Muscle of leg (tissue), 11 donors: ENCODE data around the gene USP15. TPM values are rescaled to one million over a fixed set of nuclear protein-coding genes. Genes with fewer than 3 reads are reported as not detected.

Experiments used
- DNase-seq: peaks from one replicate; pipeline ENCODE4 v3.0.0; 2013
- H3K27ac ChIP-seq: one replicate; pipeline ENCODE4 v1.5.1; 2013; ENCODE audit warnings: mild to moderate bottlenecking, low read length, control low read depth
- H3K27me3 ChIP-seq: one replicate; pipeline ENCODE4 v1.6.1; 2013; ENCODE audit warnings: low read length; ENCODE audit not compliant: control insufficient read depth, insufficient read depth
- H3K36me3 ChIP-seq: one replicate; pipeline ENCODE4 v1.6.1; 2013; ENCODE audit warnings: low read length; ENCODE audit not compliant: control insufficient read depth, insufficient read depth
- H3K4me1 ChIP-seq: one replicate; pipeline ENCODE4 v1.6.1; 2013; ENCODE audit warnings: low read length; ENCODE audit not compliant: control insufficient read depth, insufficient read depth
- H3K4me3 ChIP-seq: one replicate; pipeline ENCODE4 v1.5.1; 2013; ENCODE audit warnings: low read length, control low read depth
- H3K9me3 ChIP-seq: replicated peaks from 2 replicates; pipeline ENCODE4 v1.6.1; 2013; ENCODE audit warnings: low read depth, low read length; ENCODE audit not compliant: control insufficient read depth
- WGBS: methylation state at CpG from one replicate; pipeline ENCODE4 v1.1.5; 2013; ENCODE audit warnings: missing lambda C conversion rate; ENCODE audit not compliant: insufficient coverage; 5-methylcytosine and 5-hydroxymethylcytosine counted together
- polyA plus RNA-seq, 8 donors: library from polyadenylated mRNA; unstranded; fragments of 120-200 nt; gene quantifications; one replicate each; pipeline versions ENCODE4 v1.2.1 to v1.2.3, GENCODE V29; 2013; ENCODE audit warnings: inconsistent platforms in 1 of 8, low replicate concordance in 1 of 8; ENCODE audit not compliant: insufficient read length in 8 of 8, insufficient read depth in 1 of 8
- total RNA-seq: library from RNA; stranded (reverse); fragments of 120-200 nt; gene quantifications from one replicate; pipeline ENCODE4 v1.2.4, GENCODE V29; 2013

The USP15 gene
- total and polyA plus RNA-seq, 9 donors: 27.2 to 50.5 (median 35.1) TPM

GRCh38 chr12:62313727-62314380 lies 53.6 kb downstream of the USP15 start:
- Histone ChIP-seq H3K27me3 (no peaks in the 10 kb centered on the region), H3K36me3 (peaks cover under 1% of the 10 kb centered on the region), H3K4me1 (no peaks in the 10 kb centered on the region), H3K9me3 (no peaks in the 10 kb centered on the region), H3K4me3 (no peak overlapping the region), H3K27ac (no peak overlapping the region)
- no CpG with 5 or more reads among the region's 2 CpGs for whole genome bisulfite sequencing
- DNase-seq: no peak

- no peak for DNase-seq
- H3K36me3 ChIP-seq: peaks cover 4% of the 10 kb centered on the region
- H3K4me1 ChIP-seq: no peaks in the 10 kb centered on the region
- H3K9me3 ChIP-seq: no peaks in the 10 kb centered on the region
- no peak overlapping the region for H3K4me3 ChIP-seq
- H3K27me3 ChIP-seq: no peaks in the 10 kb centered on the region
- no peak overlapping the region for H3K27ac ChIP-seq
Measured at GRCh38 chr12:62317017-62317416, 56.8 kb downstream of the USP15 start.

GRCh38 chr12:62319058-62319457 lies 58.9 kb downstream of the USP15 start:
- Histone ChIP-seq H3K36me3 (peaks cover 4% of the 10 kb centered on the region), H3K27me3 (no peaks in the 10 kb centered on the region), H3K9me3 (no peaks in the 10 kb centered on the region), H3K27ac (no peak overlapping the region), H3K4me3 (no peak overlapping the region), H3K4me1 (no peaks in the 10 kb centered on the region)
- 84% methylated on average over 2 of the region's 2 CpGs for WGBS
- DNase-seq: no peak

GRCh38 chr12:62320054-62320453 lies 59.9 kb downstream of the USP15 start:
- Histone ChIP-seq H3K36me3 (peaks cover 4% of the 10 kb centered on the region), H3K27ac (no peak overlapping the region)

GRCh38 chr12:62323386-62323785 lies 63.2 kb downstream of the USP15 start:
- Histone ChIP-seq H3K9me3 (no peaks in the 10 kb centered on the region), H3K4me3 (no peak overlapping the region), H3K36me3 (peaks cover 4% of the 10 kb centered on the region), H3K27me3 (no peaks in the 10 kb centered on the region), H3K4me1 (no peaks in the 10 kb centered on the region), H3K27ac (no peak overlapping the region)
- WGBS: no CpG with 5 or more reads among the region's 2 CpGs
- no peak for DNase-seq

More at GRCh38 chr12:62320054-62320453, 59.9 kb downstream of the USP15 start:
- no peak overlapping the region for H3K4me3 ChIP-seq
- no peak for DNase-seq
- H3K4me1 ChIP-seq: no peaks in the 10 kb centered on the region
- no peaks in the 10 kb centered on the region for H3K9me3 ChIP-seq
- WGBS: no CpG with 5 or more reads among the region's 3 CpGs
- H3K27me3 ChIP-seq: no peaks in the 10 kb centered on the region

- no peak for DNase-seq
- H3K4me1 ChIP-seq: no peaks in the 10 kb centered on the region
- no peak overlapping the region for H3K4me3 ChIP-seq
- no peaks in the 10 kb centered on the region for H3K9me3 ChIP-seq
- no peak overlapping the region for H3K27ac ChIP-seq
- no peaks in the 10 kb centered on the region for H3K36me3 ChIP-seq
- WGBS: no CpG with 5 or more reads among the region's 1 CpG
- H3K27me3 ChIP-seq: no peaks in the 10 kb centered on the region
Measured at GRCh38 chr12:62328296-62328921, 68.2 kb downstream of the USP15 start.

- Histone ChIP-seq H3K36me3 (peaks cover 2% of the 10 kb centered on the region), H3K4me3 (no peak overlapping the region), H3K27me3 (no peaks in the 10 kb centered on the region), H3K4me1 (no peaks in the 10 kb centered on the region), H3K9me3 (no peaks in the 10 kb centered on the region), H3K27ac (no peak overlapping the region)
- WGBS: no CpG with 5 or more reads among the region's 1 CpG
- DNase-seq: no peak
Measured at GRCh38 chr12:62331306-62331705, 71.1 kb downstream of the USP15 start.

GRCh38 chr12:62332598-62332997 lies 72.4 kb downstream of the USP15 start:
- Histone ChIP-seq H3K4me3 (no peak overlapping the region), H3K4me1 (no peaks in the 10 kb centered on the region), H3K36me3 (peaks cover 2% of the 10 kb centered on the region), H3K27ac (no peak overlapping the region), H3K9me3 (no peaks in the 10 kb centered on the region), H3K27me3 (no peaks in the 10 kb centered on the region)
- no CpG with 5 or more reads among the region's 1 CpG for WGBS
- peak; percentile 19 for DNase-seq

- Histone ChIP-seq H3K36me3 (peaks cover 2% of the 10 kb centered on the region), H3K27me3 (no peaks in the 10 kb centered on the region), H3K4me3 (no peak overlapping the region), H3K27ac (no peak overlapping the region), H3K9me3 (peaks cover 5% of the 10 kb centered on the region), H3K4me1 (no peaks in the 10 kb centered on the region)
- WGBS: no CpG with 5 or more reads among the region's 4 CpGs
- no peak for DNase-seq
Measured at GRCh38 chr12:62335057-62335456, 74.9 kb downstream of the USP15 start.

GRCh38 chr12:62335796-62336195 lies 75.6 kb downstream of the USP15 start:
- Histone ChIP-seq H3K27me3 (no peaks in the 10 kb centered on the region), H3K4me3 (no peak overlapping the region), H3K9me3 (peaks cover 5% of the 10 kb centered on the region), H3K36me3 (peaks cover 2% of the 10 kb centered on the region), H3K4me1 (no peaks in the 10 kb centered on the region), H3K27ac (no peak overlapping the region)
- no CpG with 5 or more reads among the region's 3 CpGs for WGBS
- DNase-seq: no peak
